Body of pancreas (tissue), 4 donors: ENCODE results near the gene ANHX.

Experiments
- POLR2A ChIP-seq, 3 donors: fragments of 450-650 bp; IDR thresholded peaks; one replicate each; pipeline ENCODE4 v1.6.1; 2016; ENCODE audit warnings: antibody characterized with exemption in 3 of 3, mild to moderate bottlenecking in 2 of 3
- TF ChIP-seq, protein P1 (sequence below), 7 experiments: fragments of 450-650 bp in 4 of 7; fragments of 200-600 bp in 3 of 7; sonication (generic) in 3 of 7; IDR thresholded peaks; one replicate each; pipeline ENCODE4 v1.5.1; 2016 to 2019; ENCODE audit warnings: antibody characterized with exemption in 7 of 7

DNA sequence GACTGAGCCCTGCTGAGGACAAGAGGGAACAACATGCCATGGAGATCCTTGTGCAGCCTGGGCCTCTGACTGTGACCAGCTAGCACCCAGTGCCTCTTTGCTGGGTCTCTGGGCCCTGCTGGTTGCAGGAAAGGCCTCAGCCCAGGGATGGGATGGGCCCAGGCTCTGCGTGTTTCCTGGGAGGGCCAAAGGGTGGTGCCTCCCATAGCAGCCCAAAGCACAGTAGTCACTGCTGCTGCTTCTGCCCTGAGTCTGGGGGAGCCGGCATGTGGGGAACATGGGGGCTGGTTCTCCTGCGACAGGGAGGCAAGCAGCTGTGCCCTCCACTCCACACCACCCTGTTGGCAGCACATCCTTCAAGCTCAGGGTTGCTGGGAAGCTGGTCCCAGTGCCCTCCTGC, 18.5 kb downstream of the ANHX start:
- TF ChIP-seq, protein P1, sequence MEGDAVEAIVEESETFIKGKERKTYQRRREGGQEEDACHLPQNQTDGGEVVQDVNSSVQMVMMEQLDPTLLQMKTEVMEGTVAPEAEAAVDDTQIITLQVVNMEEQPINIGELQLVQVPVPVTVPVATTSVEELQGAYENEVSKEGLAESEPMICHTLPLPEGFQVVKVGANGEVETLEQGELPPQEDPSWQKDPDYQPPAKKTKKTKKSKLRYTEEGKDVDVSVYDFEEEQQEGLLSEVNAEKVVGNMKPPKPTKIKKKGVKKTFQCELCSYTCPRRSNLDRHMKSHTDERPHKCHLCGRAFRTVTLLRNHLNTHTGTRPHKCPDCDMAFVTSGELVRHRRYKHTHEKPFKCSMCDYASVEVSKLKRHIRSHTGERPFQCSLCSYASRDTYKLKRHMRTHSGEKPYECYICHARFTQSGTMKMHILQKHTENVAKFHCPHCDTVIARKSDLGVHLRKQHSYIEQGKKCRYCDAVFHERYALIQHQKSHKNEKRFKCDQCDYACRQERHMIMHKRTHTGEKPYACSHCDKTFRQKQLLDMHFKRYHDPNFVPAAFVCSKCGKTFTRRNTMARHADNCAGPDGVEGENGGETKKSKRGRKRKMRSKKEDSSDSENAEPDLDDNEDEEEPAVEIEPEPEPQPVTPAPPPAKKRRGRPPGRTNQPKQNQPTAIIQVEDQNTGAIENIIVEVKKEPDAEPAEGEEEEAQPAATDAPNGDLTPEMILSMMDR (IDR thresholded peaks at IDR 0.05), result no peak
- TF ChIP-seq POLR2A (IDR thresholded peaks at IDR 0.05), result no peak
